GM10248 (cell line): ENCODE measurements around the gene ARL5B.

ENCODE experiments used
- CTCF ChIA-PET: fragments of 300-600 bp; sonication (Branson Sonifier 250); formaldehyde crosslinking; extraction: SDS; loops from one replicate; lab custom pipeline; 2021; ENCODE audit warnings: antibody characterized with exemption; lab: Yijun Ruan, JAX
- POLR2A ChIA-PET: fragments of 350-650 bp; sonication (Branson Sonifier 250); formaldehyde crosslinking; extraction: SDS; loops from one replicate; lab custom pipeline; 2020; ENCODE audit warnings: antibody characterized with exemption; lab: Yijun Ruan, JAX
- DNase-seq: peaks from one replicate; pipeline ENCODE4 v3.0.0; 2012; ENCODE audit errors: extremely low spot score
- CTCF ChIP-seq: IDR thresholded peaks from 2 replicates; pipeline ENCODE4 v1.5.1; 2012; ENCODE audit warnings: mild to moderate bottlenecking, low read depth; ENCODE audit errors: extremely low read depth, missing control alignments, control extremely low read depth

Gene ARL5B

DNA sequence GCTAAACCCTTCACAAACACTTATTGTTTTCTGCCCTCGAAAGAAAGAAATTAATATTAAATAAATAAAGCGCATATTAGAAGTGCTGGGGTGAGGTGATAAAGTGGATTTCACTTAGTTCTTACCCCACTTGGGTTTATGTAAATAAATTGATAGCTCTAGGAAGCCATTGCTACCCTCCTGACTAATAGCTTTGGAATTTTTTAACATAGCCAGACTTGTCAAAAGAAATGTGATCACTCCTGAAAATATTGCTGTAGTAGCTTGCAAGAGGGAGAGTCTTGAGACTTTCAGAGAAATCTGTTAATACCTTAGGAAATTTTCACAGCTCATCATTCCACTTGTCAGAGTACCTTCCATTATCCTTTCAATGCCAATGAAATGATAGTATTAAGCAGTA lies 7.6 kb downstream of the ARL5B start:
- DNase-seq: no peak
- TF ChIP-seq CTCF: no peak
- POLR2A ChIA-PET: no interaction called here

DNA sequence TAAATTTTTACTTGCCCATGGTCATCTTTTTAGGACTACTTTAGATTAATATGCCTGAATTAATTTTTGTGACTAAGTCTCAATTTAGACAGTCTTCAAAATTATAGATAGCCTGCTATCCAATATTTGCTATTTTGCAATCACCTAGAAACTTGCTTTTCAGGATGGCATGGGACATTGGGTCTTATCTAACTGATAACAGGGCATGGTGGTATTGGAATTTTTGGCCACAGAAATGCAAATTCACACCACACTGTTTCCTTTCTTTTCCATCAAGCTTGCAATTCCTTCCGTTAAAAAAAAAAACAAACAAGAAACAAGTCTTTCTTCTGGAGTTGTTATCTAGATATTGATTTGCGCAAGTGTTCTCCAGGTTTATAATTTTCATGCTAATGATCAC lies 8.8 kb downstream of the ARL5B start:
- CTCF ChIA-PET: no interaction called here
- POLR2A ChIA-PET: no interaction called here
- TF ChIP-seq CTCF: no peak
- DNase-seq: no peak

More for the DNA sequence above, 7.6 kb downstream of the ARL5B start:
- CTCF ChIA-PET: interaction anchor here (0.7 to 1.9 kb wide), 4 partner anchors 14 to 924 kb away, joined by 3 to 6 read pairs (median 4); no protein-coding TSS in a partner anchor

DNA sequence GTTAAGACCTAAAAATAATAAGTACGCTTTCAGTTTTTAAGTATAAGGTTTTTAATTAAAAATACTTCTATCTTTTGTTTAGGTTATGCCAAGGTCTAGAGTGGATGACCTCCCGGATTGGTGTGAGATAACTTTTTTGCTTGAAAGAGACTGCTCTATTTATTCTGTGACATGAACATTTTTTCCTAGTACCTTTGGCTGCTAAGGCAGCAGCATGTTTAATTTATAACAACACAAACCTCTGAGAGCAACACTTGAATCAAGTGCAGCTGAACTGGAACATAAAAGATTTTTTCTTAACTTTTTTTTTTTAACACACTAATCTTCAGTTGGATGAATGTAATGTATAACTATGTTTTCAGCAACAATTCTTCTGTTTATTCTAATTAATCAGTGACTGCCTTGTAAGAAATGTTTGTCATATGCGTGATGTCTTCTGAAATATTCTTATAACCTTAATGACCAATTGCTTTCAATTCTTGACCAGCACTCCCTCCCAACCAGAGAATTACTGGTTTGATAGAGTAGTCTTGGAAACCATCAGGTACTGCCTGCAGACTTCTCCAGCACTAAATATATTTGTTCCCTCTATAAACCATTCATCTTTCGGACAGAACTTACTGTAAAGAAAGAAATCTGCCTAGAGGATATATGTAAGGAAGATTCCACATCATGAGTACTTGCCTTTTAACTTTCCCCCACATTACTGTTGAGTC lies 16.0 kb downstream of the ARL5B start:
- no peak for TF ChIP-seq CTCF
- ChIA-PET CTCF (interaction anchor here (1.6 kb wide), 1 partner anchor 10 kb away, joined by 3 read pairs; no protein-coding TSS in a partner anchor), POLR2A (no interaction called here)
- DNase-seq: no peak

- no peak for DNase-seq
- ChIA-PET POLR2A (no interaction called here), CTCF (interaction anchor here (1.0 kb wide), 1 partner anchor 14 kb away, joined by 4 read pairs; no protein-coding TSS in a partner anchor)
- TF ChIP-seq CTCF: no peak
Observed at GRCh38 chr10:18680754-18681153, 21.5 kb downstream of the ARL5B start.

DNA sequence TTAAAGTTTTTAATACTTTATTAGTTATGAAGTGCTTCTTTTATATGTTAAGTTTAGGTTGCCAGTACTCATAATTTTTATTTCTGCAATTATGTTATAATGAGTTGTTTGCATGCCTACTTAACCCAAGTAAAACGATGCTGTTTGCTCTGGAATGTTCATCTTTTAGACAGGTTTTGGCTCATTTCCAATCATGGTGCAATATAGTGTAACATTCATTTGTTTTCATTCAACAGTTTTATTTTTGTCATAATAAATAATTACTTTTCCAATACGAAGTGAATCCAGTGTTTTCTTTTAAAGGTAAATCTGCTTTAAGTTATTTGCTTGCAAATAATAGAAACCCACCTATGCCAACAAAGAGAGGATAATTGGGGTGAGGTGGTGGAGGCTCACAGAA lies 22.1 kb downstream of the ARL5B start:
- no peak for TF ChIP-seq CTCF
- CTCF ChIA-PET: interaction anchor here (1.0 kb wide), 1 partner anchor 15 kb away, joined by 4 read pairs; no protein-coding TSS in a partner anchor

GRCh38 chr10:18681971-18682411 lies 22.8 kb downstream of the ARL5B start:
- POLR2A ChIA-PET: no interaction called here
- DNase-seq: no peak
- no peak for TF ChIP-seq CTCF
- CTCF ChIA-PET: no interaction called here

More for the DNA sequence above, 22.1 kb downstream of the ARL5B start:
- no peak for DNase-seq
- POLR2A ChIA-PET: no interaction called here
